ENCODE measurements around the gene AJM1.

The AJM1 gene

DNA sequence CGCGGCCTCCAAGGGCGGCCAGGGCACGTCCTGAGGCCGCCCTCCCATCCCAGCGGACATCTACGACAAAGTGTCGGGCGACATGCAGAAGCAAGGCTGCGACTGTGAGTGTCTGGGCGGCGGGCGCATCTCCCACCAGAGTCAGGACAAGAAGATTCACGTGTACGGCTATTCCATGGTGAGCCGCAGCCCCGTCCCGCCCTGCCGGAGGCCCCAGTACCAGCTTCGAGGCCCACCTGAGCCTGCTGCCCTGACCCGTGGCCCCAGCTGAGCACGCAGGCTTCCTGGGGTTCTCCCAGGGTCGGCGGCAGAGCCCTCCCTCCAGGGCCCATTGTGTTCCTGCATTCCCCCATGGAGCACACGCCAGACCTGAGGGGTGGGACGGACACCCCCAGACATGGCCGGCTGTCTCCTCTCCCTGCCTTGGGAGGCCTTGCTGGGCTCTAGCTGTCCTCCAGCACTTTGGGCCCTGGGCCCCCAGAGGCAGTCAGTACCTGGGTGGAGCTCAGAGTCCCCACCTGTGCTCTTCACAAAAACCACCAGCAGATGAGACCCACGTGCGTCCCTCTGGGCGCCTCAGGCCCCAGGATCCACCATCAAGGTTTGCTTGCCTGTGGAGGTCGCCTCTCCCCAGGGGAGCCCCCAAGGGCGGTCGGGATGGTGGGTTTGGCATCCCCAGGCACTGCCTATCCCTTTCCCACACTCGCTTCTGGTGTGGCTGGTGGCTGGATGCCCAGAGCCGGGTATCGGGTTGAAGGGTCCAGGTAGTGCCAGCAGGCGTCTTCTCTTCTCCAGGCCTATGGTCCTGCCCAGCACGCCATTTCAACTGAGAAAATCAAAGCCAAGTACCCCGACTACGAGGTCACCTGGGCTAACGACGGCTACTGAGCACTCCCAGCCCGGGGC is 7.9 kb downstream of the AJM1 start:
- H3K27me3 Mint-ChIP-seq, result peaks cover 17% of the 10 kb centered on the region
- H3K9me3 Mint-ChIP-seq, result no peaks in the 10 kb centered on the region
- peak overlapping the region; percentile 94 for H3K27ac Mint-ChIP-seq
- peaks cover 37% of the 10 kb centered on the region for H3K4me1 Mint-ChIP-seq (ENCODE audit: low read depth)
- peak overlapping the region; percentile 97 for H3K4me3 Mint-ChIP-seq
- peaks cover 63% of the 10 kb centered on the region for H3K36me3 Mint-ChIP-seq (ENCODE audit: low read depth)
- intact Hi-C loops (cut with micrococcal nuclease), result loop anchor here (1.0 to 5.0 kb wide), 3 partner anchors 36 to 58 kb away; partner anchors contain the start of genes RABL6, TMEM141 and TRAF2

- Mint-ChIP-seq H3K36me3 (ENCODE audit: low read depth) (peaks cover 72% of the 10 kb centered on the region), H3K4me1 (ENCODE audit: low read depth) (peaks cover 36% of the 10 kb centered on the region), H3K27me3 (peaks cover 11% of the 10 kb centered on the region), H3K4me3 (no peak overlapping the region), H3K9me3 (no peaks in the 10 kb centered on the region), H3K27ac (no peak overlapping the region)
- intact Hi-C loops (cut with micrococcal nuclease), result no loop called here
Measured at GRCh38 chr9:136850866-136851775, 8.8 kb downstream of the AJM1 start.

GRCh38 chr9:136851941-136852663 is 9.8 kb downstream of the AJM1 start, which contains the start of gene MAMDC4:
MAMDC4 (plus strand) TSS chr9:136852346; CDS start chr9:136852417, 71 bp downstream.
- no peak within 1 kb of the TSS for H3K4me3 Mint-ChIP-seq
- no peaks in the 10 kb centered on the region for H3K9me3 Mint-ChIP-seq
- intact Hi-C loops (cut with micrococcal nuclease), result no loop called here
- peaks cover 4% of the 10 kb centered on the region for H3K27me3 Mint-ChIP-seq
- peaks cover 28% of the 10 kb centered on the region for H3K4me1 Mint-ChIP-seq (ENCODE audit: low read depth)
- peaks cover 72% of the 10 kb centered on the region for H3K36me3 Mint-ChIP-seq (ENCODE audit: low read depth)
- no peak within 1 kb of the TSS for H3K27ac Mint-ChIP-seq

GRCh38 chr9:136852664-136853595 is 10.7 kb downstream of the AJM1 start:
- H3K4me3 Mint-ChIP-seq, result no peak overlapping the region
- H3K4me1 Mint-ChIP-seq (ENCODE audit: low read depth), result peaks cover 20% of the 10 kb centered on the region
- no peaks in the 10 kb centered on the region for H3K9me3 Mint-ChIP-seq

DNA sequence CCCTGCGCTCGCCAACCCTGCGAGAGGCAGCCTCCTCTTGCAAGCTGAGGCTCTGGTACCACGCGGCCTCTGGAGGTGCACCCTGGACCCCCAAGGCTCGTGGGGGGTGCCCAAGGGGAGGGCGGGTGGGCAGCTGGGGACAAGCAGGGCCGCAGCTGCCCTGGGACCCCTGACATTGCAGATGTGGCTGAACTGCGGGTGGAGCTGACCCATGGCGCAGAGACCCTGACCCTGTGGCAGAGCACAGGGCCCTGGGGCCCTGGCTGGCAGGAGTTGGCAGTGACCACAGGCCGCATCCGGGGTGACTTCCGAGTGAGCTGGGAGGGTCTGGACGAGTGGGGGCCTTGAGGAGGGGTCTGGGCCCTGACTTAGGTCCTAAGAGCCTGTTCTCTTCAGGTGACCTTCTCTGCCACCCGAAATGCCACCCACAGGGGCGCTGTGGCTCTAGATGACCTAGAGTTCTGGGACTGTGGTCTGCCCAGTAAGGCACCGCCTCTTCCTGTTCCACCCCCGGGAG is 11.4 kb downstream of the AJM1 start:
- Mint-ChIP-seq H3K36me3 (ENCODE audit: low read depth) (peaks cover 58% of the 10 kb centered on the region), H3K27me3 (no peaks in the 10 kb centered on the region), H3K9me3 (no peaks in the 10 kb centered on the region), H3K4me3 (no peak overlapping the region), H3K4me1 (ENCODE audit: low read depth) (peaks cover 19% of the 10 kb centered on the region), H3K27ac (no peak overlapping the region)
- intact Hi-C loops (cut with micrococcal nuclease), result no loop called here

More at GRCh38 chr9:136852664-136853595, 10.7 kb downstream of the AJM1 start:
- no peaks in the 10 kb centered on the region for H3K27me3 Mint-ChIP-seq
- intact Hi-C loops (cut with micrococcal nuclease), result no loop called here
- peaks cover 65% of the 10 kb centered on the region for H3K36me3 Mint-ChIP-seq (ENCODE audit: low read depth)
- H3K27ac Mint-ChIP-seq, result no peak overlapping the region

DNA sequence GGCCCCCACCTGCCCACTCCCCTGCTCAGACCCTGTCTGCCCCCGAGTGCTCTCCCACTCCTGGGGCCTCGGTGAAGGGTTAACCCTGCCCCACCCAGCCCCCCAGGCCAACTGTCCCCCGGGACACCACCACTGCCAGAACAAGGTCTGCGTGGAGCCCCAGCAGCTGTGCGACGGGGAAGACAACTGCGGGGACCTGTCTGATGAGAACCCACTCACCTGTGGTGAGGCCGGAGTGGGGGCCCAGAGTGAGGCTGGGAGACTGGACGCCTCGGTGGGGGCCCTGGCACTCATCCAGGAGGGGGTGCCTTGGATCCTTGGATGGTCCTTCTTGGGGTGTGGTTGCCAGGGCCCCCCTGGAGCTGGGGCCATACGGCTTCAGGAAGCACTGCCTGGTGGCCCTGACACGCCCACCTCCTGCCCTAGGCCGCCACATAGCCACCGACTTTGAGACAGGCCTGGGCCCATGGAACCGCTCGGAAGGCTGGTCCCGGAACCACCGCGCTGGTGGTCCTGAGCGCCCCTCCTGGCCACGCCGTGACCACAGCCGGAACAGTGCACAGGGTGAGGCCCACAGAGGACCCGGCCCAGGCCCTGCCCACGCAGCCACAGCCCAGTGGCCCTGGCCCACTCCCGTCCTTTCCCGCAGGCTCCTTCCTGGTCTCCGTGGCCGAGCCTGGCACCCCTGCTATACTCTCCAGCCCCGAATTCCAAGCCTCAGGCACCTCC is 12.0 kb downstream of the AJM1 start:
- Mint-ChIP-seq H3K36me3 (ENCODE audit: low read depth) (peaks cover 58% of the 10 kb centered on the region), H3K4me3 (no peak overlapping the region), H3K4me1 (ENCODE audit: low read depth) (peaks cover 19% of the 10 kb centered on the region), H3K27me3 (no peaks in the 10 kb centered on the region), H3K27ac (no peak overlapping the region), H3K9me3 (no peaks in the 10 kb centered on the region)
- intact Hi-C loops (cut with micrococcal nuclease), result no loop called here

DNA sequence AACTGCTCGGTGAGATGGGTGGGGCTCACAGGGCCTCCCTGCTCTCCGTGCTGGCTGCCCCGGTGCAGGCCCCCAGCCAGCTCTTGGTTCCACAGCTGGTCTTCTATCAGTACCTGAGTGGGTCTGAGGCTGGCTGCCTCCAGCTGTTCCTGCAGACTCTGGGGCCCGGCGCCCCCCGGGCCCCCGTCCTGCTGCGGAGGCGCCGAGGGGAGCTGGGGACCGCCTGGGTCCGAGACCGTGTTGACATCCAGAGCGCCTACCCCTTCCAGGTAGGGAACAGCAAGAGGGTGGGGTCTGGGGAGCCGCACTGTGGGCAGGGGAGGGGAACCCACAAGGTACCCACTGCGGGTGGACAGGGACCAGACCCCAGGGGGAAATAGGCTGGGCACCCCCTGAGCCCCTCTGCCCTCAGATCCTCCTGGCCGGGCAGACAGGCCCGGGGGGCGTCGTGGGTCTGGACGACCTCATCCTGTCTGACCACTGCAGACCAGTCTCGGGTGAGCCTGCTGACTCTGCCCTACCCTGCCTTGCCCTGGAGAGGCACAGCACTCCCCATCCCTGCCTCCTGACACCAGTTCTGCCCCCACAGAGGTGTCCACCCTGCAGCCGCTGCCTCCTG is 12.7 kb downstream of the AJM1 start:
- Mint-ChIP-seq H3K4me3 (no peak overlapping the region), H3K36me3 (ENCODE audit: low read depth) (peaks cover 58% of the 10 kb centered on the region), H3K27ac (no peak overlapping the region), H3K4me1 (ENCODE audit: low read depth) (peaks cover 14% of the 10 kb centered on the region), H3K9me3 (no peaks in the 10 kb centered on the region), H3K27me3 (no peaks in the 10 kb centered on the region)
- intact Hi-C loops (cut with micrococcal nuclease), result no loop called here

GRCh38 chr9:136855461-136856078 is 13.3 kb downstream of the AJM1 start:
- H3K4me1 Mint-ChIP-seq (ENCODE audit: low read depth), result peaks cover 9% of the 10 kb centered on the region
- no peaks in the 10 kb centered on the region for H3K9me3 Mint-ChIP-seq
- no peak overlapping the region for H3K4me3 Mint-ChIP-seq
- intact Hi-C loops (cut with micrococcal nuclease), result no loop called here
- peaks cover 58% of the 10 kb centered on the region for H3K36me3 Mint-ChIP-seq (ENCODE audit: low read depth)
- H3K27me3 Mint-ChIP-seq, result no peaks in the 10 kb centered on the region
- no peak overlapping the region for H3K27ac Mint-ChIP-seq

DNA sequence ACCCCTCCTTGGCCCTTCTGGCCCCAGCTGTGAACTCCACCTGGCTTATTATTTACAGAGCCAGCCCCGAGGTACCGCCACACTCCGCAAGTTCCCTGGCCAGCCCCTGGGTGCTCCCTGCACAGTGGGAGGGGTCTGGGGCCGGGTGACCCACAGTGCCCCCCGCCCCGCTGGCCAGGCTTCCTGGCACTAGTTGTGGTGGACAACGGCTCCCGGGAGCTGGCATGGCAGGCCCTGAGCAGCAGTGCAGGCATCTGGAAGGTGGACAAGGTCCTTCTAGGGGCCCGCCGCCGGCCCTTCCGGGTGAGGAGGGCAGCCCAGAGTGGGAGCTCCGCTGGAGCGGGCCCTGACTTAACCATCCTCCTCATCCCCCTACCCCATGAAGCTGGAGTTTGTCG is 13.8 kb downstream of the AJM1 start:
- peaks cover 5% of the 10 kb centered on the region for H3K4me1 Mint-ChIP-seq (ENCODE audit: low read depth)
- peaks cover 58% of the 10 kb centered on the region for H3K36me3 Mint-ChIP-seq (ENCODE audit: low read depth)
- no peaks in the 10 kb centered on the region for H3K27me3 Mint-ChIP-seq
- no peak overlapping the region for H3K4me3 Mint-ChIP-seq
- no peak overlapping the region for H3K27ac Mint-ChIP-seq
- H3K9me3 Mint-ChIP-seq, result no peaks in the 10 kb centered on the region
- intact Hi-C loops (cut with micrococcal nuclease), result no loop called here

DNA sequence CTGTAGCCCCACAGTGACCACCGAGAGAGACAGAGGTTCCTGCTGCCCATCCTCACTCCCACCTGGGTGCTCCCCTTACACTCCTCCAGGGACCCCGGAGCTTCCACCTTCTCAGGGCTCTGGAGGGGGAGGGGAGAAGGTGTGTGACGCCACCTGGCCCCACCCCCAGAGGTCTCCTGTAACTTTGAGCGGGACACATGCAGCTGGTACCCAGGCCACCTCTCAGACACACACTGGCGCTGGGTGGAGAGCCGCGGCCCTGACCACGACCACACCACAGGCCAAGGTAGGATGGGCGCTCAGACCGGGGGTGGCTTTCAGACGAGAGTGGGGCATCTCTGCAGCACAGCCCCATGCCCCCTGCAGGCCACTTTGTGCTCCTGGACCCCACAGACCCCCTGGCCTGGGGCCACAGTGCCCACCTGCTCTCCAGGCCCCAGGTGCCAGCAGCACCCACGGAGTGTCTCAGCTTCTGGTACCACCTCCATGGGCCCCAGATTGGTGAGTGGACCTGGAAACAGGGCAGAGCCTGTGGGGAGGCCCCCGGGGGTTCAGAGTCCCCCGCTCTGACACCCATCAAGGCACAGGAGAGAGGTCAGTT is 14.4 kb downstream of the AJM1 start:
- intact Hi-C loops (cut with micrococcal nuclease), result no loop called here
- H3K4me3 Mint-ChIP-seq, result no peak overlapping the region
- no peaks in the 10 kb centered on the region for H3K27me3 Mint-ChIP-seq
- peaks cover 58% of the 10 kb centered on the region for H3K36me3 Mint-ChIP-seq (ENCODE audit: low read depth)
- H3K9me3 Mint-ChIP-seq, result no peaks in the 10 kb centered on the region
- no peak overlapping the region for H3K27ac Mint-ChIP-seq
- no peaks in the 10 kb centered on the region for H3K4me1 Mint-ChIP-seq (ENCODE audit: low read depth)

- Mint-ChIP-seq H3K27me3 (no peaks in the 10 kb centered on the region), H3K4me1 (ENCODE audit: low read depth) (no peaks in the 10 kb centered on the region), H3K36me3 (ENCODE audit: low read depth) (peaks cover 58% of the 10 kb centered on the region), H3K9me3 (no peaks in the 10 kb centered on the region), H3K27ac (no peak overlapping the region), H3K4me3 (no peak overlapping the region)
- intact Hi-C loops (cut with micrococcal nuclease), result no loop called here
Measured at GRCh38 chr9:136857166-136857565, 14.9 kb downstream of the AJM1 start.
